Stomach smooth muscle (tissue), 2 donors: ENCODE results near the gene TMEM178B.

Experiments used
- H3K27ac ChIP-seq: one replicate; pipeline ENCODE4 v1.7.0; 2013; ENCODE audit warnings: mild to moderate bottlenecking, low read length, inconsistent platforms
- H3K27me3 ChIP-seq, 2 donors: one replicate each; pipeline ENCODE4 v1.7.0; 2013; ENCODE audit warnings: low read length in 2 of 2; ENCODE audit not compliant: insufficient read depth in 2 of 2, control insufficient read depth in 1 of 2
- H3K36me3 ChIP-seq, 2 donors: one replicate each; pipeline ENCODE4 v1.7.0; 2013; ENCODE audit warnings: low read length in 2 of 2; ENCODE audit not compliant: control insufficient read depth in 2 of 2, insufficient read depth in 2 of 2
- H3K4me1 ChIP-seq: one replicate; pipeline ENCODE4 v1.7.0; 2013; ENCODE audit warnings: low read length; ENCODE audit not compliant: control insufficient read depth, insufficient read depth
- H3K4me3 ChIP-seq, 2 donors: one replicate each; pipeline ENCODE4 v1.7.0; 2013; ENCODE audit warnings: low read length in 2 of 2
- H3K9ac ChIP-seq, 2 donors: one replicate each; pipeline ENCODE4 v1.7.0; 2013; ENCODE audit warnings: low read length in 2 of 2, mild to moderate bottlenecking in 1 of 2
- H3K9me3 ChIP-seq, 2 donors: one replicate each; pipeline ENCODE4 v1.7.0; 2013; ENCODE audit warnings: low read length in 2 of 2; ENCODE audit not compliant: control insufficient read depth in 2 of 2
- donor health status: healthy.
- donor health status: Pancreatic carcinoma.

The TMEM178B gene

DNA sequence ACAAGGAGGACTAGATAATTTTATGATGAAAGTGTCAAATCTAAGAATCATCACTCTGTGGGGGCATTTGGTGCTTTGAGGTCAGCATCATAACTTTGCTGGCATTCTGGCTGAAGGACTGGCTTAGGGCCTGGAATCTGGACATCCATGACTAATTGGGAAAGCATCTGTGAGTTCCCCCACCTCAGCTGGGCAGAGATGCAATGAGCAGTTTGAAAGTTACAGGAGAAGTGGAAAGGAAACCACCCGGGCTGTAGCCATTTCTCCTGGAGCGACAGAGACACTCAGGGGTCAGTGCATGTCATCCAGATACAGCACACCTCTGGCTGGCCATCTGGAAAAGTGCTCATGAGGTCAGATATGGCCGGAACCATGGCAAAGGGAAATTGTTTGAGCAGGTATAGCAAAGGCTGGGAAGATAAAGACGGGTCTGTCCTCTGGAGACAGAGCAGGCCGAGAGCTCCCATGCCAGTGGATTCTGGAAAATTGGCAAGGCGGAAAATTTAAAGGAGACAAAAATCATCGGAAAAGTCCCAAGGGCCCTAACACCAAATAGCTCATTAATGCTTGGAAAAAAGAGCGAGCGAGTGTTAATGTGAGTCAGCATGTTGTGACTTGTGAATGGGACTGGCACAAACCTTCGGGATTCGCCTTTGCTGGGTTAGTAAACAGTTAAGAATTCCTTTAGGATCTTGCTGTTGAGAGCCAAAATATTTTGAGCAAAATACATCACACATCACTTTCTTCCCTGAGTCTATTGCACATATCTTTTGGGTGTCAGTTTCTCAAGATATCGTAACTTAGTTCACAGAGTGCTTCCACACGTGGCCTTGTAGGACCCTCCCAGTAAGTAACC, 288.9 kb downstream of the TMEM178B start:
- Histone ChIP-seq H3K4me1 (no peaks in the 10 kb centered on the region), H3K27ac (no peak overlapping the region), H3K4me3 (no peak overlapping the region), H3K9ac (no peak overlapping the region), H3K9me3 (no peaks in the 10 kb centered on the region), H3K36me3 (no peaks in the 10 kb centered on the region), H3K27me3 (no peaks in the 10 kb centered on the region)

DNA sequence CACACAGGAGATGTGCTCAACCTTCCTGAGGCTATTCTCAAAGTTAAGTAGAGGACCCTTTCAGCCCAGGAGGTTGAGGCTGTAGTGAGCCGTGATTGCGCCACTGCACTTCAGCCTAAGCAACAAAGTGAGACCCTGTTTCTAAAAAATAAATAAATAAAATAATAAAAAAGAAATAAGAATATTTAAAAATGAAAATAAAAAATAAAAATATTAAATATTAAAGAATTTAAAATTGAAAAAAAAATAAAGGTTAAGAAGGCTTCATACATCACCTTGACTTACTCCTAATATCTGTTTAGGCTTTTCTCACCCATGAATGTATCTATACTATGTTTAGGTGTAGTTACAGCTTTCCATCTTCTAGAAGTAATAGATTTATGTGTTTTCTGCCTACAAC, 289.9 kb downstream of the TMEM178B start:
- H3K36me3 ChIP-seq = no peaks in the 10 kb centered on the region

GRCh38 chr7:141366091-141366621, 292.3 kb downstream of the TMEM178B start:
- Histone ChIP-seq H3K9ac (no peak overlapping the region), H3K27me3 (no peaks in the 10 kb centered on the region), H3K4me1 (peaks cover 5% of the 10 kb centered on the region), H3K4me3 (no peak overlapping the region), H3K36me3 (no peaks in the 10 kb centered on the region), H3K9me3 (no peaks in the 10 kb centered on the region), H3K27ac (no peak overlapping the region)

More for the DNA sequence above, 289.9 kb downstream of the TMEM178B start:
- Histone ChIP-seq H3K4me3 (no peak overlapping the region), H3K4me1 (no peaks in the 10 kb centered on the region), H3K27me3 (no peaks in the 10 kb centered on the region), H3K9ac (no peak overlapping the region), H3K27ac (no peak overlapping the region), H3K9me3 (no peaks in the 10 kb centered on the region)

GRCh38 chr7:141369422-141369821, 295.6 kb downstream of the TMEM178B start:
- H3K9ac ChIP-seq = no peak overlapping the region
- H3K27me3 ChIP-seq = no peaks in the 10 kb centered on the region
- peaks cover 5% of the 10 kb centered on the region for H3K4me1 ChIP-seq
- H3K36me3 ChIP-seq = no peaks in the 10 kb centered on the region
- no peak overlapping the region for H3K4me3 ChIP-seq
- H3K9me3 ChIP-seq = no peaks in the 10 kb centered on the region
- no peak overlapping the region for H3K27ac ChIP-seq

- Histone ChIP-seq H3K27ac (no peak overlapping the region), H3K4me1 (peaks cover 5% of the 10 kb centered on the region), H3K4me3 (no peak overlapping the region), H3K36me3 (no peaks in the 10 kb centered on the region), H3K9ac (no peak overlapping the region), H3K27me3 (no peaks in the 10 kb centered on the region), H3K9me3 (no peaks in the 10 kb centered on the region)
Observed at GRCh38 chr7:141370178-141370577, 296.3 kb downstream of the TMEM178B start.

DNA sequence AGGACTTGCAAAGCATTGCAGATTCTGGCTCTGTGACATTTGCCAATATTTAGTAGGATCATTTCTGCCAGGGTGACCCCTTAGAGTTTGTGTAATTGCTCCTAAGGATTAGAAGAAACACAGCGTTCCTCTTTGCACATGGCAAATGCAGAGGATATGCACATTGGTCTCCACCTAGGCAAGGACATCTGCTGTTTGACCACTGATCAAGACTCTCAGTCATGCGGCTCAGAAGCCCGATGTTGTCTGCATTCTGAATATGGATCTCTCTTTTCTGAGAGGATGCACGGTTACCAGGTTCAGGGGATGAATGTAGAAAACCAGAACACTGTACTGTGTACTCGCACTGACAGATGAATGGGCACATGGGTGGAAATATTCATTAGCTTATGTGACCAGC, 296.8 kb downstream of the TMEM178B start:
- H3K9me3 ChIP-seq = no peaks in the 10 kb centered on the region
- H3K36me3 ChIP-seq = no peaks in the 10 kb centered on the region
- no peak overlapping the region for H3K4me3 ChIP-seq
- H3K4me1 ChIP-seq = peaks cover 5% of the 10 kb centered on the region
- H3K9ac ChIP-seq = no peak overlapping the region
- no peaks in the 10 kb centered on the region for H3K27me3 ChIP-seq
- no peak overlapping the region for H3K27ac ChIP-seq

- no peak overlapping the region for H3K9ac ChIP-seq
- no peaks in the 10 kb centered on the region for H3K27me3 ChIP-seq
- H3K4me3 ChIP-seq = no peak overlapping the region
- H3K4me1 ChIP-seq = peaks cover 2% of the 10 kb centered on the region
- no peak overlapping the region for H3K27ac ChIP-seq
- no peaks in the 10 kb centered on the region for H3K36me3 ChIP-seq
- H3K9me3 ChIP-seq = peaks cover 0 to 3% of the 10 kb centered on the region in 2 donors
Observed at GRCh38 chr7:141374425-141374824, 300.6 kb downstream of the TMEM178B start.

GRCh38 chr7:141375442-141375841, 301.6 kb downstream of the TMEM178B start:
- Histone ChIP-seq H3K36me3 (no peaks in the 10 kb centered on the region), H3K27ac (no peak overlapping the region), H3K9ac (no peak overlapping the region), H3K4me3 (no peak overlapping the region), H3K27me3 (no peaks in the 10 kb centered on the region), H3K9me3 (peaks cover 0 to 3% of the 10 kb centered on the region in 2 donors), H3K4me1 (no peaks in the 10 kb centered on the region)

DNA sequence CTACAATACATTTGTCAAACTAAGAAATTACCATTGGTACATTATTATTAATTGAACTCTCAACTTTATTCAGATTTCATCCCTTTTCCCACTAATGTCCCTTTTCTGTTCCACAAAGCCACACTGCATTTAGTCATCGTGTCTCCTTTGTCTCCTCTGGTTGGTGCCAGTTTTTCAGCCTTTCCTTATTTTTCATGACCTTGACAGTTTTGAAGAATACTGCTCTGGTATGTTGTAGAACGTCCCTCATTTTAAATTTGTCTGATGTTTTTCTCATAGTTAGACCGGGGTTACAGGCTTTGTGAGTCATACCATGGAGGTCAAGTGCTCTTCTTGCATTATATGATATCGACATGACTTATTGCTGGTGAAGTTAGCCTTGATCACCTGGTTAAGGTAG, 304.0 kb downstream of the TMEM178B start:
- H3K27ac ChIP-seq = no peak overlapping the region
- H3K4me3 ChIP-seq = no peak overlapping the region
- H3K9me3 ChIP-seq = peaks cover 0 to 3% of the 10 kb centered on the region in 2 donors
- no peaks in the 10 kb centered on the region for H3K27me3 ChIP-seq
- no peaks in the 10 kb centered on the region for H3K4me1 ChIP-seq
- H3K9ac ChIP-seq = no peak overlapping the region
- no peaks in the 10 kb centered on the region for H3K36me3 ChIP-seq

DNA sequence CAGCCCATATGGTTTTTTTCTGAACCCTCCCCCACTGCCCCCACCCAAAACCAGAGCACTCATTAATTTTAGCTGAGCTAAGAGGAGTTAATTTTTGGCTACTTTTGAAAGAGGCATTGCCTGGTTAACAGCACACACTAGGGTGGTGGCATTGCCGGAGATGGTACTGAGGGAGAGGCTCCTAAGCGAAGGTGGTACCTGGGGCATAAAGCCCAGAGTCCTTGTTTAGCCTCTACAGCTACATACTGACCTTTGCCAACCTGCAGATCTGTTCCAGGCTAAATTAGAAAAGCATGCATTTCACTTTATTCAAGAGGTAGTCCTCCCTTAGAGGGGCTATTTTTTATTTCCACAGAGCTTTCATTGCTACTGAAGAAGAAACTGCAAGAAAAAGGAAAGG, 304.5 kb downstream of the TMEM178B start:
- H3K9ac ChIP-seq = no peak overlapping the region
- H3K4me1 ChIP-seq = no peaks in the 10 kb centered on the region
- no peak overlapping the region for H3K27ac ChIP-seq
- no peaks in the 10 kb centered on the region for H3K36me3 ChIP-seq
- H3K4me3 ChIP-seq = no peak overlapping the region
- H3K27me3 ChIP-seq = no peaks in the 10 kb centered on the region
- peaks cover 0 to 3% of the 10 kb centered on the region in 2 donors for H3K9me3 ChIP-seq

DNA sequence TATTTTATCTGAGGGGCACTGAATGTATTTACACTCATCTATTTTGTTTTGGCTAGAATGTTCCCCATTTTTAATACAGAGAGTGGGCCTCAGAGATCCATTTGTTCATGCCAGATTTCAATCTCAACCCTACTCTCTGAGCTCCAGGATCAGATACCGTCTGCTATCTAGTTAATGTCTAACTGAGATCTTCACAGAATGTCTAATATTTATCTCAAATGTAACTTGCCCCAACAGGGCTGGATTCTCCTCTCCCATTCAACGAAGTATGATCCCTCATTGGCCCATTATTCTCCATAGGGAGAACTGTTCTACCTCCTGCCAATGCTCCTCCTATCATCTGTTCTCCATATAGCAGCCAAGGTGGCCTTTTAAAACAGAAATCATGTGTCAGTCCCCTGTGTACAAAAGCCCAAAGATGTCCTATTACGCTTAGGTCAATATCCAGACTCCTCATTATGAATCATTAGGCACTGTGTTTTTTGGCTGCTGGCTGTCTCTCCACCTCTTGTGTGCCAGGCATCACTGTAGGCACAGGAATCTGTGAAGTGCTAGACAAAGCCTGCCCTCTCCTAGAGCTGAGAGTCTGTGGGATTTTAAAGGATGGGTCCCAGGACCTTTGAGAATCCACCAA, 308.0 kb downstream of the TMEM178B start:
- Histone ChIP-seq H3K4me3 (no peak overlapping the region), H3K9ac (no peak overlapping the region), H3K9me3 (no peaks in the 10 kb centered on the region), H3K36me3 (no peaks in the 10 kb centered on the region), H3K27me3 (no peaks in the 10 kb centered on the region), H3K27ac (no peak overlapping the region), H3K4me1 (no peaks in the 10 kb centered on the region)
